Small intestine (tissue), 7 donors: Measurements from ENCODE around the gene GDAP2. TPM values are rescaled to one million over a fixed set of nuclear protein-coding genes. Genes with fewer than 3 reads are reported as not detected.

Experiments
- DNase-seq, 2 donors: peaks; one replicate each; pipeline versions ENCODE4 v3.0.0 to v3.0.0-alpha.2; 2013
- FAIRE-seq: peaks from 2 replicates; lab custom pipeline; 2012; peaks lifted over from hg19 to GRCh38; lab: Jason Lieb, UNC
- H3K27ac ChIP-seq, 3 donors: one replicate each; pipeline ENCODE4 v1.5.1; 2013; ENCODE audit warnings: low read length in 2 of 3, mild to moderate bottlenecking in 2 of 3, control low read depth in 1 of 3, inconsistent platforms in 1 of 3, low read depth in 1 of 3, moderate library complexity in 1 of 3
- H3K27me3 ChIP-seq, 3 donors: one replicate each; pipeline ENCODE4 v1.6.1; 2013; ENCODE audit warnings: low read length in 3 of 3, inconsistent platforms in 1 of 3; ENCODE audit not compliant: control insufficient read depth in 3 of 3, insufficient read depth in 3 of 3
- H3K36me3 ChIP-seq, 3 donors: one replicate each; pipeline ENCODE4 v1.6.1; 2013; ENCODE audit warnings: low read length in 3 of 3, inconsistent platforms in 1 of 3, low read depth in 1 of 3, mild to moderate bottlenecking in 1 of 3, moderate library complexity in 1 of 3; ENCODE audit not compliant: control insufficient read depth in 3 of 3, insufficient read depth in 2 of 3
- H3K4me1 ChIP-seq, 3 donors: one replicate each; pipeline ENCODE4 v1.6.1; 2013; ENCODE audit warnings: low read length in 2 of 3, inconsistent platforms in 1 of 3, low read depth in 1 of 3, mild to moderate bottlenecking in 1 of 3, moderate library complexity in 1 of 3; ENCODE audit not compliant: control insufficient read depth in 3 of 3, insufficient read depth in 2 of 3
- H3K4me3 ChIP-seq, 3 donors: one replicate each; pipeline ENCODE4 v1.5.1; 2013; ENCODE audit warnings: low read length in 3 of 3, control low read depth in 1 of 3, inconsistent platforms in 1 of 3, low read depth in 1 of 3, mild to moderate bottlenecking in 1 of 3, moderate library complexity in 1 of 3
- H3K9me3 ChIP-seq, 2 donors: one replicate each; pipeline ENCODE4 v1.6.1; 2013; ENCODE audit warnings: low read depth in 1 of 2, low read length in 1 of 2; ENCODE audit not compliant: control insufficient read depth in 2 of 2, insufficient read depth in 1 of 2
- WGBS, 3 donors: extraction: QIAGEN DNeasy Blood & Tissue Kit; methylation state at CpG; one replicate each; pipeline ENCODE4 v1.1.7; 2013; 5-methylcytosine and 5-hydroxymethylcytosine counted together
- polyA plus RNA-seq, 4 donors: library from polyadenylated mRNA; stranded (reverse) in 3 of 4; unstranded in 1 of 4; fragments of 200-250 nt in 3 of 4; fragments of 120-200 nt in 1 of 4; gene quantifications; one replicate each; pipeline versions ENCODE4 v1.2.1 to v1.2.3, GENCODE V29; 2013
- donor health status: healthy with polysubstance abuse.
- donor health status: control.
- donor health status: control.
- donor health status: Bipolar disorder and iron deficiency.
- donor health status: healthy.

GDAP2 gene
- polyA plus RNA-seq, 4 donors = 4.6 to 16.8 (median 7.8) TPM

DNA sequence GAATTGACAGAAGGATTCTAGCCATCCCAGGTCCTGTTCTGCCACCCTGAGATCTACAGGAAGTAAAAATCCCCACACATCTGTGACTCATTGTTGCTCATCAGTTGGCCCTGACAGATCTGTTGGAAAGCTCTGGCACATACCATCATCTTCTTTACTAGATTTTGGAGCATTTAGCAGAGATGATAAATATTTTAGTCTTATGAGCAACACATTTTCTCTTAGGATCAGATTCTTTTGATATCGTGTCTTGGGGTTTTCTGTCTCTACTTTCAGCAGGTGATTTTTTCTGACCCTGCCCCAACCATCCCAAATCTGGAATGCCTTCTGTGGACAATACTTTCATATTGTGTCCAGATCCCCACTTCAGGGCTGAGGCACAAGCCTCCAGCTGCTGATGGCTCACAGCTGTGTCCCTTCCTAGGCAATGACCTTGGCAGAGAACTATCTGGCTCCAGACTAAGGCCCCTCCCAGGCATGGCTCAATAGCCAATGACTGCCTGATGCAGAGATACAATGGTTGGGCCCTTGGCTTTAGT, 102.8 kb downstream of the GDAP2 start:
- DNase-seq (no peak), FAIRE-seq (no peak)
- Histone ChIP-seq H3K27me3 (peaks cover 0 to 3% (median 0%) of the 10 kb centered on the region in 3 donors), H3K27ac (peak overlapping the region in 1 of 3 donors; percentile 39), H3K36me3 (no peaks in the 10 kb centered on the region), H3K4me3 (no peak overlapping the region), H3K9me3 (peaks cover 0 to 4% of the 10 kb centered on the region in 2 donors), H3K4me1 (no peaks in the 10 kb centered on the region)
- 64 to 86% (median 80%) methylated on average over 1 of the region's 1 CpG for WGBS, 3 donors

DNA sequence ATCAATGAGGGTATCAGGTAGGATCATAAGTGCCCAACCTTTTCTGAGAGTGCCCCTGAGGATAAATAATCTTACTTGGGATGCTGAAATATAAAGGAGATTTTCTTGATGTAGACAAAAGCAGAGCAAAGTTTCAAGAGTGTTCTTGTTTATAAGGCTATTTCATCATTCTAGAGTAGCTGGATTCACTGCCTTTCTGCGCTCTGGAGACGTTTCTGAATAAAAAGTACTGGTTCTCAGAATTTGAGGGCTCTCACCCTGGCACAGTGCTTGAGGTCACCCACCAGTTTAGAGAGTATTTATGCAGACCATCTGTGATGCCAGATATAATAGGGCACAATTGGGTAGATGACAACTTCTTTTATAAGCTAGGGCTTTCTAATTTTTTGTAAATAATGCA, 103.3 kb downstream of the GDAP2 start:
- H3K4me1 ChIP-seq = no peaks in the 10 kb centered on the region
- no peak overlapping the region for H3K27ac ChIP-seq
- H3K27me3 ChIP-seq = peaks cover 0 to 3% (median 0%) of the 10 kb centered on the region in 3 donors
- H3K36me3 ChIP-seq = no peaks in the 10 kb centered on the region
- DNase-seq = no peak
- H3K4me3 ChIP-seq = no peak overlapping the region
- peaks cover 1 to 9% of the 10 kb centered on the region in 2 donors for H3K9me3 ChIP-seq
- FAIRE-seq = no peak
- WGBS, 3 donors = 18 to 72% (median 42%) methylated on average over 2 of the region's 2 CpGs

GRCh38 chr1:117825414-117825813, 104.0 kb downstream of the GDAP2 start:
- FAIRE-seq = no peak
- Histone ChIP-seq H3K4me3 (no peak overlapping the region), H3K9me3 (peaks cover 1 to 12% of the 10 kb centered on the region in 2 donors), H3K4me1 (no peaks in the 10 kb centered on the region), H3K36me3 (no peaks in the 10 kb centered on the region), H3K27ac (no peak overlapping the region), H3K27me3 (peaks cover 0 to 3% (median 0%) of the 10 kb centered on the region in 3 donors)
- 68 to 82% (median 77%) methylated on average over 2 of the region's 2 CpGs for WGBS, 3 donors
- no peak for DNase-seq

GRCh38 chr1:117824616-117825015, 104.8 kb downstream of the GDAP2 start:
- no peaks in the 10 kb centered on the region for H3K4me1 ChIP-seq
- no peak overlapping the region for H3K4me3 ChIP-seq
- H3K27me3 ChIP-seq = peaks cover 0 to 3% (median 0%) of the 10 kb centered on the region in 3 donors
- FAIRE-seq (no peak), DNase-seq (no peak)
- peaks cover 1 to 12% of the 10 kb centered on the region in 2 donors for H3K9me3 ChIP-seq
- H3K36me3 ChIP-seq = no peaks in the 10 kb centered on the region
- WGBS, 3 donors = 43 to 61% (median 43%) methylated on average over 1 of the region's 1 CpG
- no peak overlapping the region for H3K27ac ChIP-seq

- H3K4me3 ChIP-seq = no peak overlapping the region
- H3K36me3 ChIP-seq = no peaks in the 10 kb centered on the region
- peak in 1 of 2 donors; percentile 12 for DNase-seq
- FAIRE-seq = no peak
- 77 to 87% (median 84%) methylated on average over 3 of the region's 3 CpGs for WGBS, 3 donors
- H3K27ac ChIP-seq = peak overlapping the region in 1 of 3 donors; percentile 17
- peaks cover 1 to 14% of the 10 kb centered on the region in 2 donors for H3K9me3 ChIP-seq
- H3K4me1 ChIP-seq = no peaks in the 10 kb centered on the region
- peaks cover 0 to 3% (median 0%) of the 10 kb centered on the region in 3 donors for H3K27me3 ChIP-seq
Observed at GRCh38 chr1:117821774-117822482, 107.5 kb downstream of the GDAP2 start.

- WGBS, 3 donors = 66 to 72% (median 70%) methylated on average over 5 of the region's 5 CpGs
- no peaks in the 10 kb centered on the region for H3K4me1 ChIP-seq
- H3K9me3 ChIP-seq = peaks cover 1 to 16% of the 10 kb centered on the region in 2 donors
- no peak for FAIRE-seq
- peak overlapping the region in 1 of 3 donors; percentile 17 for H3K27ac ChIP-seq
- no peaks in the 10 kb centered on the region for H3K27me3 ChIP-seq
- no peaks in the 10 kb centered on the region for H3K36me3 ChIP-seq
- no peak overlapping the region for H3K4me3 ChIP-seq
- DNase-seq = no peak
Observed at GRCh38 chr1:117821382-117821755, 108.1 kb downstream of the GDAP2 start.

- Histone ChIP-seq H3K27ac (no peak overlapping the region), H3K9me3 (peaks cover 1 to 18% of the 10 kb centered on the region in 2 donors), H3K4me1 (no peaks in the 10 kb centered on the region), H3K4me3 (no peak overlapping the region), H3K36me3 (no peaks in the 10 kb centered on the region), H3K27me3 (no peaks in the 10 kb centered on the region)
- WGBS, 3 donors = 78 to 87% (median 83%) methylated on average over 7 of the region's 7 CpGs
- DNase-seq (no peak), FAIRE-seq (no peak)
Observed at GRCh38 chr1:117820694-117821381, 108.6 kb downstream of the GDAP2 start.

DNA sequence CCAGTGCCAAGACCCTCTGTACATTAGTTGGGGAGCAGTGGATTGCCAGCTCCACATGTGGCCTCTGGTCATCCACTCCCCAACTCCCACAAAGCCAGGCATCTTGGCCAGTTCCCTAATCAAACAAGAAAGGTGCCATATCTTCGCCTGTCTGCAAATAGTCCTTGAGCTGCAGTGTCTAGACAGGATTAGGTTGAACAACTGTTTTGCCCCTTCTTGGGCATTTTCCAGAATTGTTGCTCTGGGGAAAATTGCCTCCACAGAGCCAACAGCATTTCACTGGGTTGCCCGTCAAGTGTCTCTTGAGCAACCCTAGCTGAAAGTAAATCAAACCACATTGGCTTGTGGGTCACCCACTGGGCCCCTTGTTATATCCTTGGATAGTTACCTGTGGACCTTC, 109.3 kb downstream of the GDAP2 start:
- no peak overlapping the region for H3K4me3 ChIP-seq
- WGBS, 3 donors = 75 to 91% (median 77%) methylated on average over 2 of the region's 2 CpGs
- FAIRE-seq = no peak

More for the DNA sequence above, 109.3 kb downstream of the GDAP2 start:
- Histone ChIP-seq H3K36me3 (no peaks in the 10 kb centered on the region), H3K9me3 (peaks cover 1 to 18% of the 10 kb centered on the region in 2 donors), H3K27ac (no peak overlapping the region), H3K27me3 (no peaks in the 10 kb centered on the region), H3K4me1 (no peaks in the 10 kb centered on the region)
- DNase-seq = no peak
